SHP77 (cell line): ENCODE results near the gene VANGL1.
A peak's percentile ranks its signal among the peaks of the same experiment; 100 is the strongest.

Experiments used
- DNase-seq, 2 experiments: peaks; one replicate each; lab custom pipeline; 2025; lab: John Stamatoyannopoulos, UW

The VANGL1 gene

GRCh38 chr1:115705085-115705951 is 63.5 kb downstream of the VANGL1 start:
- DNase-seq: no peak

DNA sequence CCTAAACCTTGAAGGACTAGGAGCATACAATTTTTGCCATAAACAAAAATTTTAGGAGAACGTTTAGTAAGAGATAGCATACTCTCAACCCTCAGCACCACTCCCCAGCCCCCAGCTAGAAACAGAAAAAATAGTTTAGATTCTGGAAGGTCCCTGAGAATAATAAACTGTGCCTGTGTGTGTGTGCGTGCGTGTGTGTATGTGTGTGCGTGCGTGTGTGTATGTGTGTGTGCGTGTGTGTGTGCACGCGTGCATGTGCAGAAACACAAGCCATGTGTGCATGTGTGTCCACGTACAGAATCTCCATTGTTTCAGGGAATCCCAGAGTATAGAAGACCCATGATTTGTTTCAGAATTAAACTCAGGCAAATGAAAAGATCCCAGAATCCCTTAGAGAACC is 64.2 kb downstream of the VANGL1 start:
- no peak for DNase-seq

DNA sequence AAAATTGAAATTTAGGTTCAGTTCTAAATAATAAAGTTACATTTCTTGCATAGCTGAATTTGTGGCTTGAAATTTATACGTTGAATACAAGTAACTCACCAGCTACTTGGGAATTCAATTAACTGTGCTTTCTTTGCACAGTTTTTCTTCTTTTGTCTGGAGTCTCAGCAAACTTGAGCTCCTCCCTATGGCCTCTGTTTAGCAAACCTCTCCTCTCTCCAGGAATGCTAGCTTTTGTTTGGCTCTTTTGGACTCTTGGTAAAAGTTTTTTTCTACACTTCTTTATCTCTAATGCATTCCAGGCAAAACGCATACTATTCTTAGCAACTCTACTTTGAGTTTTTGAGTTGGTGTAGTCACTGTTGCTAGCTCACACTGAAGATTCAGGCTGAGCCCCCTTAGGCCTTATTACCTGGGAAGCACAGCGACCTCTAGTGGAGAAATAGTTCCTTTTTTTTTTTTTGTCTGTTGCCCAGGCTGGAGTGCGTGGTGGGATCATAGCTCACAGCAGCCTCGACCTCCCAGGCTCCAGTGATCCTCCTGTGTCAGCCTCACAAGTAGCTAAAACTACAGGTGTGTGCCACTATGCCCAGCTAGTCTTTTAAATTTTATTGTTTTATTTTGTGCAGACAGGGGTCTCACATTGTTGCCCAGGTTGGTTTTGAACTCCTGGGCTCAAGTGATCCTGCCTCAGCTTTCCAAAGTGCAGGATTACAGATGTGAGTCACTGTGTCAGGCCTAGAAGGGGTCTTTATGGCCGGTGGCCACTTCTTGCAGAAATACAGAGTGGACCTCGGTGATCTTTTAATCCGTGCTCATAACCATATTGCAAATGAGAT is 65.0 kb downstream of the VANGL1 start:
- peak; percentile 3 to 48 for DNase-seq

DNA sequence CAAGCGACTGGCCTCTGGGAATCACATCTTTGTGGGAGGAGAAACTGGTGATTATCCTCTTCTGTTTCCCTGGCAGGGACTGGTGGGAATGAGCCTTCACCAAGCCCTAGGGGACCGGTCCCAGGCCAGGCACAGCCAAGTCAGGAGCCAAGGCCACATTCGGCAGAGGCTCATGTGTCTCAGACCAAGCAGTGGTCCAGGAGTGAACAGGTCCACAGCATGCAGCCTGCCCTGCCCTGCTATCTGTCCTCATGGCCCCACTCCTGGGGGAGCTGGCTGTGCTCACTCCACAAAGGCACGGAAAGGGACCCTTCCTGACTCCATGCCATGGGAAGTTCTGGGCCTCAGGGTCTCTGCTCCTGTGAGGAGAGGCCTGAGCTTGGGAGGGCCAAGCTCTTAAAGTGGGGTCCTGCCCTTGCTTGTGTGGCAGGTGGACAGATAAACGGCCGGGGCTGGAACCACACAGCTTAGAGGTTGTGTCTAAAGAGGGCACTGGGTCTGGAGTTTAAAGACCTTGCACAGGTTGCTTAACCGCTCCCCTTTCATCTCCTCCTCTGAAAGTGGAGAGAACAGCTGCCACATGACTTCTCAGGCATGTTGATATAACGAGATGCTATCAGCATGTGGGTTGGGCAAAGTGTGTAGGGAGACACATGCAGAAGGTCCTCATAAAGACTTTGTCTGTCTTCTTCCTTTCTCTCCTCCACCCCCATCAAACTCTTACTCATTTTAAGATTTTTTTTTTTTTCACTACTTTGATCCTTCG is 69.3 kb downstream of the VANGL1 start:
- DNase-seq: no peak

DNA sequence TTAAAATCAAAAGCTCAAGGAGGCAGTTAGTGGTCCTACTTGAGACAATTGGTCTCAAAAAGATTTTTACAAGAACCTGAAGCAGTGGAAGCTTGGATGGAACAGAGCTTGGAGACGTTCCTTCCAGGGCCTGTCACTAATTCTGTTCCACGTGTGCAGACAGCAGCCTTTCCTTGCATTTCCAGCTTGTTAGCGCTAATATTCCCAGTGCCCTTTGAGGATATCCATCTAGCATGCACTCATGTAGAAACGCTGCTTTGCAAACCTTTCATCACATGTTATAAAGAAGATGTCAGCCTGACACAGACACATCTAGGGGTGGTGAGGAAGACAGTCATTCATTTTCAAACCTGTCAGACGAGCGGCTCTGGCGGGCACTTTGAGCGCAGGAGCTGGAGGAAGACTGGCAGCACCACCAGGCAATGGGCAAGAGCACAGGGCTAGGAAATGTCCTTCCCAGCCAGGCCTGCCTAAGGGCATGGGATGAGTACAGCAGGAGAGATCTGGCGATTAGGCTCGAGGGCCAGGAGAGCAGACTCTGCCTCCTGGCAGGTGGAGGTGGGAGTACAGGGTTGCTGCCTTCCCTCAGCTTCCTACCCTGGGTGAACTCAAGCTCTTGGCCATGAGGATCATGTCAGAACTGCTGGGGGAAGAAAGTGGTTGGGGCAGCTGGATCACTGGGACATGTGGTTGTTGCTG is 71.3 kb downstream of the VANGL1 start:
- no peak for DNase-seq

GRCh38 chr1:115713906-115714305 is 72.1 kb downstream of the VANGL1 start:
- DNase-seq: no peak

DNA sequence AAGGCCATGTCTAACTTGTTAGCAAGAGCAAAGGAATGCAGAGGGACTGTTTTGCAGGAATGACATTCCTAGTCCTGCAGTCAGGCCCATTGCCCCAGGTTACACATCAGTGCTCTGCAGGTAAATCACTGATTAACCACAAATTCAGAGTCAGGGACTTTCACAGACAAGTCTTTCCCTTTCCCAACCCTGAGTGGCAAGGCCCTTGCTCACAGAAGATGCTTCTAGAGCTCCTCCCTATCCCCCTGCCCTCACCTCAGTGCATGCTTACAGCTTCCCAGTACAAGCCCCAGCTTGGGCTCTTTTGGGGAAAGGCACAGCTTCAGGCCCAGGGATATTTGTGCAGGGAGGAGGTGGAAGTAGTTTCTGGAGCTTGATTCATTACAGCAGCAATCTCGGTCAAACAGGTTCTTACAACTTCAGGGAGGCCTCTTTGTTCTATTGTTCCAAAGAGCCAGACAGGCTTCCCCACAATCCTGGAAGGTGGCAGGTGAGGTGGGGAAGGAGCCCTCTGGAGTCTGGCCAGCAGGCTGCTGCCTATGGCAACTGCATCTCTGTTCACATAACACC is 72.9 kb downstream of the VANGL1 start:
- no peak for DNase-seq

DNA sequence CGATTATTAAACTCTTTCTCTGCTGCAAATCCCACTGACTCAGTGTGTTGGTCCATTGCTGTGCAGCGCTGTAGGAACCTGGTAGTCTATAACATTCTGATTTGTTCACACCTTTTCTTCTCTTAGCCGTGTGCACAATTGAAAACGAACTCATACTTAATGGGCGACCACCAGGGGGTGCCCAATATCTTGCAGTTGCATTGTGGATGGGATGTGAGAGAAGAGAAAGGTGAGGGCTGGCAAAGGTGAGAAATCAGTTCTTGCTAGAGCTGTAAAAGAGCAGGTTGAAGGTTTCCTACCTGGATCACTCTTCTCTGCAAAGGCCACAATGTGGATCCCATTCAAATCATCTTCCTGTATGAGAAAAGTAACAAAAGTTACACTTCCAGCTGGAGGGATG is 75.8 kb downstream of the VANGL1 start:
- peak in 1 of 2 experiments; percentile 3 for DNase-seq

DNA sequence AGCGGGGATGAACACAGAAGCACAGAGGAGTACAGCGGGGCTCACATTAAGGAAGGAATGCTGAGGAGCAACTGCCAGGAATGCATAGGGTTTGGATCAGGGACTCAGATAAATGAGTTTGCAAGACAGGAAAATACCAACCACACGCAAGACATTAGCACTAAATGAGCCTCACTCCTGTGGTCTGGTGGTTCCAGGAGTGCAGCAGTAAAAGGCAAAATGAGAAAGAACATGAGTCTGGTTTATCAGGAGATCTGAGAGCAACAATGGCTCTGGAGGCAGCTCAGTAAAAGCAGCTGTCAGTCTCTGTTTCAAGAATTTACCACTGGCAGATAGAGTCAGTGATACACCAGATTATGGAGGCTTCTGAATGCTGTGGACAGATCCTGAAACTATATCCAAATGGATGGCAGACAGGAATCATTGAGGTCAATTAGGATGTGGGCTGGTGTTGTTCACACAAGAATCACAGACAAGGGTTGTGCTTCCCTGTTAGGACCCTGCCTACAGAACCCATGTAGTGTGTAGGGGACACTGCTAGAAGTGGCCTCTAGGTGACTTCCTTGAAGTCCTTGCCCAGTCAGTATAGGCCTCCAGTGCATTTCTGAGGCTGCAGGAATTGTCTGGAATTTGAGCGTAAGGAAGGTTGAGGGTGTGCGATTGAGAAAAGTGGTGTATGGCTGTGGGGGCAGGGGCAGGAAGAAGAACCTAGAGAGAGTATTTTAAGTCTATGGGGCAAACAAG is 76.4 kb downstream of the VANGL1 start:
- no peak for DNase-seq

- no peak for DNase-seq
Measured at GRCh38 chr1:115719285-115719684, 77.5 kb downstream of the VANGL1 start.

- DNase-seq: no peak
Measured at GRCh38 chr1:115722221-115722620, 80.5 kb downstream of the VANGL1 start.

DNA sequence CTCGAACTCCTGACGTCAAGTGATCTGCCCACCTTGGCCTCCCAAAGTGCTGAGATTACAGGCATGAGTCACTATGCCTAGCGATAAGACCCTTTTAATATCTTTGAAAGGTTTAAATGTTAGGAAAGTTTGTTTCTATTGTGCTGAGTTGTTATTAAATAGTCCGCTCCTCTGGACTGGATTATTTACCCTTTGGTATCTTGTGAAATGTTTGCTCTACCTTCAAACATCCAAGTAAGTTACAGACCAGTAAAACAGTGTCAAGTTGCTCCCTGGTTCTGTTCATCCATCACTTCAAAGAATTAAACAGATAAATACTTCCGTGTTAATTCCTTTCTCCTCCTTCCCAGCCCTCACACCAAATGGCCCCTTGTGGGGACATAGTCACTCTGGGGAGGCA is 82.0 kb downstream of the VANGL1 start:
- no peak for DNase-seq

DNA sequence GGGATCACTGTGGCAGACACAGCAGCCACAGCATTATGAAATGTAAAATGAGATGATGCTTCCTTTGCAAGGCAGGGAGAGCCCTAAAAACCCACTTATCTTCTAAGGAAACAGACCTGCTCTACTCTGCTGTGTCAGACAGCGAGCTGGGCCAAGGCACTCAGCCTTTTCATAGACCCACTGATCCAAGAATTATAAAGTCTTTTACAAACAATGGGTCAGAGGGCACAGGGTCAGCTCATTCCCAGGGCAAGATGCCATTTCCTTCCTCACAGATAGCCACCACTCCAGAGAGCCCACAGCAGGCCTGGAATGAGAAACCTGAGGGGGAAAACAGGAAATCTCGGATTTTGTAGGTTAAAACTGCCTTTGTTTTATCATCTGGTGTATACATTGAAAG is 83.8 kb downstream of the VANGL1 start:
- DNase-seq: no peak

DNA sequence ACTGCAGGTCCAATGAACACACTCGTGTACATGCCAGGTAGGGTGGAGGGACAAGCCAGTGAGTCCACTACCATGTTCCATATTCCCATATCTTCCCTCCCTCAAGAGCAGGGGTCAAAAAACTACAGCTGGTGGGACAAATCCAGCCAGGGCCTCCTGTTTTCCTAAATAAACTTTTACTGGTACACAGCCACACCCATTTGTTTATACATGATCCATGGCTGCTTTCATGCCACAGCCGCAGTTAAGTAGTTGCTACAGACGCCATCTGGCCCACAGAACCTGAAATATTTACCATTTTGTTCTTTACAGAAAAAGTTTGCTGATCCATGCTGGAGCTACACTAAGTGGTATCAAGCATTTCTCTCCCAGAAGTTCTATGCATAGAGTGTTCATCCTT is 84.4 kb downstream of the VANGL1 start:
- no peak for DNase-seq

GRCh38 chr1:115726570-115726969 is 84.8 kb downstream of the VANGL1 start:
- DNase-seq: no peak

GRCh38 chr1:115727706-115728249 is 86.0 kb downstream of the VANGL1 start:
- no peak for DNase-seq

- DNase-seq: no peak
Measured at GRCh38 chr1:115728341-115728740, 86.6 kb downstream of the VANGL1 start.

DNA sequence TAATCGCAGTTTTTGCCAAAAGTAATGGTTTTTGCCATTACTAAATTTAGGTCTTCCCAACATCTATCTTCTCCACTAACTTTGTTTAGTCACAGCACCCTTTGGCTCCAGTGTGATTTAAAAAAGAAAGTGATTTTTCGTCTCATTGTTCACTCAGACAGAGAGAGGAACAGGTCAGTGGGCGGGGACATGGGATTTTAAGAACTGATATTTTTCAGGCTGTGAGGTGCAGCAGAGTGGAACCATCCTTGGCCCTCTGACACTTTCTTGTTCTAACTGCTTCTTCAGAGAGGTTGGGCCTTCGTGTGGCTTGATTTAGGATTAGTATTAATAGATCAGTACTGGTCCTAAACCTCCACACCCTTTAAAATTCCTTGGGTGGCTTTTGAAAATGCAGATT is 88.0 kb downstream of the VANGL1 start:
- no peak for DNase-seq

- DNase-seq: no peak
Measured at GRCh38 chr1:115732316-115732715, 90.5 kb downstream of the VANGL1 start.

DNA sequence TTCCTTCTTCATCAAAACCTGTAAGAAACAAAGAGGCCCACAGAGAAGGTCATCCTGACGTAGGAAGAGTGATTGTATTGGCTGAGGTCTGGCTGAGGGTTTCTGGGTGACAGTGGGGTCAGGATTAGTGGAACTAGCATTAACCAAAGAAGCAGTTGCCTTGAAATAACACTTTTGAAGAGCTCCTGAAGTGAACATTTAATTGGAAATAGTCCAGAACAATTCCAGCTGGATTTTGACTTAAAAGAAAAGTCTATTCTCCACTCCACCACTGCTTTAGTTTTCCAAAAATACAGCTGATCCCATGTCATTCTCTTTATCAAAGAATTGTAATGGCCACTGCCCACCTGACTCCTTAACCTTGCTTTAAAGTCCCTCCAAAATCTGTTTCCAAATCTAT is 99.0 kb downstream of the VANGL1 start:
- DNase-seq: no peak
